Gastroesophageal sphincter (tissue), 4 donors: ENCODE measurements around the gene KIF2C. TPM values are rescaled to one million over a fixed set of nuclear protein-coding genes. Genes with fewer than 3 reads are reported as not detected.
"Not testable (repeated sequence)": the region's sequence is repeated elsewhere in the genome, so short reads cannot be mapped to it uniquely, and the experiment has no call there.

Experiments
- ATAC-seq: fragments of 150-250 bp; one replicate; pipeline ENCODE4 v1.9.1; 2016; ENCODE audit warnings: mild to moderate bottlenecking, moderate library complexity
- H3K27ac ChIP-seq, 4 donors: fragments of 200-600 bp; sonication (generic) in 3 of 4; 1 replicate in 3 of 4; 2 replicates in 1 of 4; pipeline ENCODE4 v1.5.1; 2016 to 2019
- H3K27me3 ChIP-seq: fragments of 200-600 bp; sonication (generic); one replicate; pipeline ENCODE4 v1.5.1; 2019
- H3K36me3 ChIP-seq, 2 donors: fragments of 200-600 bp; sonication (generic); one replicate each; pipeline ENCODE4 v1.5.1; 2019; ENCODE audit warnings: control low read depth in 1 of 2
- H3K4me1 ChIP-seq, 3 donors: fragments of 200-600 bp; sonication (generic); 1 replicate in 2 of 3; 2 replicates in 1 of 3; pipeline ENCODE4 v1.5.1; 2016 to 2019; ENCODE audit warnings: control low read depth in 2 of 3
- H3K4me3 ChIP-seq, 2 donors: fragments of 200-600 bp; sonication (generic); one replicate each; pipeline ENCODE4 v1.5.1; 2019; ENCODE audit warnings: mild to moderate bottlenecking in 1 of 2, moderate library complexity in 1 of 2
- H3K9me3 ChIP-seq, 3 donors: fragments of 200-600 bp; sonication (generic); one replicate each; pipeline ENCODE4 v1.5.1; 2017 to 2019; ENCODE audit warnings: control low read depth in 2 of 3
- CTCF ChIP-seq, 4 experiments: fragments of 200-600 bp in 2 of 4; fragments of 450-650 bp in 2 of 4; sonication (generic) in 1 of 4; IDR thresholded peaks; one replicate each; pipeline ENCODE4 v1.5.1; 2017 to 2019; ENCODE audit warnings: antibody characterized with exemption in 4 of 4, mild to moderate bottlenecking in 2 of 4, moderate library complexity in 2 of 4
- EP300 ChIP-seq: sonication (generic); formaldehyde crosslinking; IDR thresholded peaks from one replicate; pipeline ENCODE4 v1.6.1; 2017; ENCODE audit warnings: antibody characterized with exemption, mild to moderate bottlenecking
- POLR2A ChIP-seq, 2 donors: fragments of 450-650 bp; IDR thresholded peaks; one replicate each; pipeline ENCODE4 v1.6.1; 2017; ENCODE audit warnings: antibody characterized with exemption in 2 of 2, mild to moderate bottlenecking in 2 of 2, moderate library complexity in 1 of 2
- POLR2AphosphoS5 ChIP-seq: sonication (generic); formaldehyde crosslinking; IDR thresholded peaks from one replicate; pipeline ENCODE4 v1.6.1; 2017; ENCODE audit warnings: antibody characterized with exemption
- WGBS, 2 donors: methylation state at CpG; one replicate each; pipeline ENCODE4 v1.1.5; 2018; ENCODE audit warnings: low coverage in 1 of 2; 5-methylcytosine and 5-hydroxymethylcytosine counted together
- total RNA-seq, 4 donors: library from RNA; depleted of rRNA; stranded (reverse); fragments of >200 nt; gene quantifications; one replicate each; pipeline ENCODE4 v1.1.0, GENCODE V29; 2016

KIF2C gene
- total RNA-seq, 4 donors from 2014 or later, result 0.40 to 2.2 (median 0.72) TPM

- Histone ChIP-seq H3K36me3 (no peaks in the 10 kb centered on the region), H3K27me3 (no peaks in the 10 kb centered on the region), H3K4me3 (no peak overlapping the region), H3K9me3 (no peaks in the 10 kb centered on the region), H3K27ac (no peak overlapping the region), H3K4me1 (peaks cover 0 to 36% (median 18%) of the 10 kb centered on the region in 3 donors)
- TF ChIP-seq POLR2A (IDR thresholded peaks at IDR 0.05), result no peak
- no peak for TF ChIP-seq POLR2AphosphoS5
- no peak for TF ChIP-seq EP300
- TF ChIP-seq CTCF (IDR thresholded peaks at IDR 0.05), result no peak
- no peak for ATAC-seq
- no CpG with 5 or more reads among the region's 10 CpGs for WGBS, 2 donors
Observed at GRCh38 chr1:44787506-44787905, 47.9 kb downstream of the KIF2C start.

DNA sequence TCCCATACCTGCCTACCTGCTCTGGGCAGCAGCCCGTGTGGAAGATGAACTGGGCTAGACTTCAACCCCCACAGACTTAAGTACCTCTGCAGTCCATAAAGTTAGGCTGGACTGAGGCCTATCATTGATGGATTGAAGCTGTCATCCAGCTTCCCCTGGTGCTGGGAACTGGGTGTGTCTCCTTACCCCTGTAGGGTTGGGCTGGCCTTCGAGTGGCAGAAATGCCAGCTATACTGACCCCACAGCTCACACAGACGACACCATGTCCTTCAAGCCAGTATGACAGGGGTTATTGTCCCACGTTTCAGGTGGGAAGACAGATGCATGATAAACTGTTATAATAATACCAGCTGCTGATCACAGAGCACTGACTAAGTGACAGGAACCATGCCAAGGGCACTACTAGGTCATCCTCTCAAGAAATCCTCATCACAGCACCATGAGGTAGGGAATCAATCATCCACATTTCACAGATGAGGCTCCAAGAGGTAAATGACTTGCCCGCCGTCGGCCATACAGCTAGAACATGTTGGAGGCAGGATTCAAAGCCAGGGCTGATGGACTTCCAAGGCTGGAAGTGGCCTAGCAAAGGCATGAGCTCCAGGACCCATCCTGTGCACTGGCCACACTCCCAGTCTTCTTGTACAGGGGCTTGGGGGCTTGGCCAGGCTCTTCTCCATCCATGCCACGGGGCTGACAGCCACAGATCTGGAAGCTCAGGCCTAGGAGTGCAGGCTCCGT, 48.7 kb downstream of the KIF2C start, which contains the start of gene BEST4:
Gene BEST4 (minus strand): TSS at position 51 of the 741 bp plus-strand sequence. CDS start 465 bp downstream, outside the sequence.
- H3K4me1 ChIP-seq, result peaks cover 0 to 36% (median 18%) of the 10 kb centered on the region in 3 donors
- no peaks in the 10 kb centered on the region for H3K27me3 ChIP-seq
- H3K4me3 ChIP-seq, result no peak within 1 kb of the TSS
- no peaks in the 10 kb centered on the region for H3K36me3 ChIP-seq
- TF ChIP-seq POLR2A (IDR thresholded peaks at IDR 0.05) (no peak), CTCF (IDR thresholded peaks at IDR 0.05) (no peak), EP300 (no peak), POLR2AphosphoS5 (no peak)
- H3K27ac ChIP-seq, result no peak within 1 kb of the TSS
- no peak for ATAC-seq
- H3K9me3 ChIP-seq, result no peaks in the 10 kb centered on the region
- WGBS, 2 donors, result 0 to 40% methylated on average over 1 of the region's 9 CpGs

DNA sequence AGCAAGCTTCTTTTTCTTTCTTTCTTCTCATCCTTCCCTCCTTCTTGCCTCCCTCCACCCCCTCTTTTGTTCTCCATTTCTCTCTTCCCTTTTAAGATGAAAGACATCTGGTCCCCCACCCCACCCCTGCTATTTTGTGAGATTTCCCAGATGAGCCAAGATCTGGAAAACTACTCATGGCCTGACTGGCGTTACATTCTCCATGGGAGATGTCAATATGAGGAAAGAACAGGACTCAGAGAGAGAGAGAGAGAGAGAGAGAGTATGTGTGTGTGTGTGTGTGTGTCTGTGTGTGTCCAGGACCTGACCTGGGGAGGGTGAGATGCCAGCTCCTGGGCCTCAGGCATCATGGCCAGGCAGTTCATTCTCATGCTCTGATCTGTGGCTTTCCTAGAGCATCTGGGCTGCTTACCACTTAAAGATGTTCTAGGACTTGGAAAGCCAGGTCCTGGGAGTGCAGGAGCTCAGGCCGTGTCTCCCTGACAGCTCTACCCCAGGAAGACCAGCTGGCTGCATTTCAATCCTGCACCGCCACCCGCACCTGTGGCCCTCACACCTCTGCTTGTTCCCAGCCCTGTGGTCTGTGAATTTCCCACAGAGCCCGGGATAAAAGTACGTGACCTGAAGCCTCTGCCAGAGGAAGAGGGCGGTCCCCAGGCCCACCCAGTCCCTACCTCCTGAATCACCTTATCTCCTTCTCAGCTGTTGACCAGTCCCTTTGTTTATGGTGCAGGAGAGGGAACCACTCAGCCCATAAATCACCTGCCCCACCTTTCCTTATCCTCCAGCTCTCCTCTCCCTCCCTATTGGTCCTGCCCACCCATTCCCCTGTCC, 51.5 kb downstream of the KIF2C start:
- Histone ChIP-seq H3K36me3 (no peaks in the 10 kb centered on the region), H3K4me3 (no peak overlapping the region), H3K27ac (no peak overlapping the region), H3K9me3 (no peaks in the 10 kb centered on the region), H3K4me1 (peaks cover 0 to 7% (median 0%) of the 10 kb centered on the region in 3 donors), H3K27me3 (no peaks in the 10 kb centered on the region)
- TF ChIP-seq POLR2AphosphoS5 (no peak), POLR2A (IDR thresholded peaks at IDR 0.05) (no peak), CTCF (IDR thresholded peaks at IDR 0.05) (no peak), EP300 (no peak)
- 20 to 70% methylated on average over 1 to 3 of the region's 7 CpGs for WGBS, 2 donors
- no peak for ATAC-seq

DNA sequence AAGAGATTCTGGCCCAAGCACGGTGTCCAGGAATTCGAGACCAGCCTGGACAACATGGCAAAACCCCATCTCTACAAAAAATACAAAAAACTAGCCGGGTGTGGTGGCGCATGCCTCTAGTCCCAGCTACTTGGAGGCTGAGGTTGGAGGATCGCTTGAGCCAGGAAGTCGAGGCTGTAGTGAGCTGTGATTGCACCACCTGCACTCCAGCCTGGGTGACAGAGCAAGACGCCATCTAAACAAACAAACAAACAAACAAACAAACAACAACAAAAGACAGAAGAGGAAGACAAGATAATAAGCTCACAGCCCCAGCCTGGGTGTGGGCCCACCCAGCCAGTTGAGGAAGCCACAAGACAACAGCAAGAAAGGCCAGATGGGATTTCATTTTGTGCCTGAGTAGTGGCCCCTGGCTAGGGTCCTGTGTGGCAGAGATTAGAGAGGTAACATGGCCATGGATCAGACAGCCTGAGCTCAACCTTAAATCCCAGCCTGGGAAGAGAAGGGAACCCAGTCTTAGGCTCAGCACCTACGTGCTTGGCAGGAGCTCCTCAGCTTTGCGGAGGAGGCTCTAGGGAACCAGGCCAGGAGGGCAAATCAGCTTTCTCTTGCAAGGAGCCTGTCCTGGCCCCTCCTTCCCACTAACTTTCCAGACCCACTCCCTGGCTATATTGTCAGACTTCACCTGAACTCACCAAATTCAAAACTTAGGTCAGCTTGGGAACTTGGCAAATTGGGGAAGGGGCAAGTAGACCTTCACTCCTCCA, 53.3 kb downstream of the KIF2C start:
- no peak overlapping the region for H3K4me3 ChIP-seq
- H3K36me3 ChIP-seq, result no peaks in the 10 kb centered on the region
- no peak for ATAC-seq
- no peaks in the 10 kb centered on the region for H3K9me3 ChIP-seq
- WGBS, 2 donors, result 83 to 84% methylated on average over 3 to 4 of the region's 9 CpGs
- TF ChIP-seq POLR2A (IDR thresholded peaks at IDR 0.05) (no peak), POLR2AphosphoS5 (no peak), EP300 (no peak), CTCF (IDR thresholded peaks at IDR 0.05) (no peak)
- H3K27me3 ChIP-seq, result no peaks in the 10 kb centered on the region
- no peaks in the 10 kb centered on the region for H3K4me1 ChIP-seq
- H3K27ac ChIP-seq, result no peak overlapping the region

DNA sequence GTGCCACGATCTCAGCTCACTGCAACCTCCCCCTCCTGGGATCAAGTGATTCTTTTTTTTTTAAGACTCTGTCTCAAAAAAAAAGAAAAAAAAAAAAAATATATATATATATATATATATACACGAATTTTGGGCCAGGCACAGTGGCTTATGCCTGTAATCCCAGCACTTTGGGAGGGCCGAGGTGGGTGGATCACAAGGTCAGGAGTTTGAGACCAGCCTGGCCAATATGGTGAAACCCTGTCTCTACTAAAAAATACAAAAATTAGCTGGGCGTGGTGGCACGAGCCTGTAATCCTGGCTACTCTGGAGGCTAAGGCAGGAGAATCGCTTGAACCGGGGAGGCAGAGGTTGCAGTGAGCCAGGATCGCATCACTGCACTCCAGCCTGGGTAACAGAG, 58.2 kb downstream of the KIF2C start:
- Histone ChIP-seq H3K27ac (peak overlapping the region in 2 of 4 donors; percentile 95 to 96), H3K4me1 (peaks cover 0 to 33% (median 15%) of the 10 kb centered on the region in 3 donors)
- 74% methylated on average over 6 of the region's 8 CpGs for WGBS, 2 donors
- not testable (repeated sequence) for H3K36me3 ChIP-seq, ATAC-seq, H3K27me3 ChIP-seq, H3K9me3 ChIP-seq, H3K4me3 ChIP-seq
